Liver (tissue), 3 donors: ENCODE measurements around the gene ARAP1.

Source experiments
- CTCF ChIP-seq: fragments of 150-350 bp; IDR thresholded peaks from 2 replicates; pipeline ENCODE4 v1.5.1; 2017; ENCODE audit warnings: improper control_type of control experiment, low read depth, low read length; ENCODE audit not compliant: missing input control
- HNF4G ChIP-seq: IDR thresholded peaks from 2 replicates; pipeline ENCODE4 v1.6.1; 2016; ENCODE audit warnings: antibody characterized with exemption
- REST ChIP-seq: IDR thresholded peaks from 2 replicates; pipeline ENCODE4 v1.6.1; 2016; ENCODE audit warnings: antibody characterized with exemption, mild to moderate bottlenecking
- donor health status: healthy.
- donor health status: healthy.

DNA sequence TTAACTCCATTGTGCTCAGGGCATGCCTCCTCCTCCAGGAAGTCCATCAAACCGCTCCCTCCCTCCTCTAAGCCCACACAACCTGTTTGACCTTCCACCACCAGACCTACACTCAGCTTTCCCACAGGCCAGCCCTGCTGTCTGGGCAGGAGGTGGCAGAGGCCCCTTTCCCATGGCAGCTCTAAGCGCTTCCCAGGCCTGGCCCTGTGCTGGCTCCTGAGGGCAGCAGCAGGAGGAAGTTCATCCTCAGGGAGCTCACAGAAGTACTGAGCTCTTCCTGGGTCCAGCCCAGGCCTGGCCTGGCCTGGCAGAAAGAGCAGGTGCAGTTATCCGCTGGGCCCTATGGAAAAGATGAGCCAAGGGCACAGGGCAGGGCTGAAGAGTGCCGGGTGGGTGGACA is 31.4 kb downstream of the ARAP1 start:
- TF ChIP-seq REST (no peak), CTCF (no peak), HNF4G (no peak)
